GM19351 (cell line): Measurements from ENCODE around the gene ZNFX1.
"Not testable (repeated sequence)": the region's sequence is repeated elsewhere in the genome, so short reads cannot be mapped to it uniquely, and the experiment has no call there.

ENCODE experiments used
- ATAC-seq: cut with Tn5 transposase; IDR thresholded peaks from one replicate; pipeline ENCODE4 v1.9.1; 2021; ENCODE audit warnings: mild to moderate bottlenecking, moderate library complexity; ENCODE audit not compliant: unreplicated experiment

Gene ZNFX1

GRCh38 chr20:49252556-49253350, 25.1 kb downstream of the ZNFX1 start:
- no peak for ATAC-seq

DNA sequence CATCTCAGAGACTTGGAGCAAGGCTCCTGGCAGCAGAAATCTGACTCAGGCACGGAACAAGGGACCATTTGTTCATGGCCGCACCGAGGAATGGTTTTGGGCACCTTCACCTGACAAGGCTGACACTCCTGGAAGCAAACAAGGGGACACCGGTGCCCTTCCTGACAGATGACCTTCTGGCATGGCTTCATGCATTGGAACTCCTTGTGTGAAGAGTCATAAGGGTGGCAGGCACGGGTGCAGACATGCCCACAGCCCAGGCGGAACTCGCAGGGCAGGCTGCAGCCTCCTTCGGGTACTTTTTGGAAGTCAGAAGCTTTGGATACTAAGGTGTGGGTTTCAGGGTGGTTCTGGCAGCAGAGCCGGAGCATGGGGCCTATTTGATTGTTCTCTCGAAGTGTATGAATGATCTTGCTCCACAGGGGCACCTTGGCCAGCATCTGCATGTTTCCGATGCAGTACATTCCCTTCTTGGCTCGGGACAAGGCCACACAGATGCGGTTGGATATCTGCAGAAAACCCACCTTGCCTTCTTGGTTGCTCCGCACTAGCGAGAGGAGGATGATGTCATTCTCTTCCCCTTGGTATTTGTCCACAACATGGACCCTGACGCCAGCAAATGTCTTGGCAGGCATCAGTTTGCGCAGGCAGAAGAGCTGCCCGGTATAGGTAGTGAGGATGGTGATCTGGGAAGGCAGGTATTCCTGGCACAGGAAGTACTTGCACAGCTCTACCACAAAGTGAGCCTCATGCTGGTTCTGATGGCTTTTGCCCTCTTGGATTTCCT, 28.8 kb downstream of the ZNFX1 start:
- ATAC-seq, result no peak

DNA sequence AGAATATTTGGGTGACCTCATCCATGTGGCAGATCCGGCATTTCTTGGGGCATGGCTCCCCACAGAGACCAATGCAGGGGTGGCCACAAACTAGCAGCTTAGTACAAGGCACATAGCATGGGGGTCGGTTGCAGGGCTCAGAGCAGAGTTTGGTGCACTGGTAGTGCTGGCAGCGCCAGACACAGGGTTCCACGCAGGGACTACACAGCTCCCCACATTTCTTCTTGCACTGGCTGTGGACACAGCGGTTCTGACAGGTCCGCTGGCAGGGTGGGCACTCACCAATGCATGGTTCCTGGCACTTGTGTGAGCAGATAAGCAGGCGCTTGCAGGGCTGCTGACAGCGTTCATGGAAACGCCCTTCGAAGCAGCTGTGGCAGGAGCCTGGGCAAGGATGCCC, 29.6 kb downstream of the ZNFX1 start:
- ATAC-seq, result no peak

- ATAC-seq, result no peak
Measured at GRCh38 chr20:49247792-49248191, 30.1 kb downstream of the ZNFX1 start.

- no peak for ATAC-seq
Measured at GRCh38 chr20:49247169-49247723, 30.6 kb downstream of the ZNFX1 start.

- no peak for ATAC-seq
Measured at GRCh38 chr20:49245921-49246740, 31.7 kb downstream of the ZNFX1 start.

GRCh38 chr20:49237531-49237930, 40.3 kb downstream of the ZNFX1 start:
- no peak for ATAC-seq

DNA sequence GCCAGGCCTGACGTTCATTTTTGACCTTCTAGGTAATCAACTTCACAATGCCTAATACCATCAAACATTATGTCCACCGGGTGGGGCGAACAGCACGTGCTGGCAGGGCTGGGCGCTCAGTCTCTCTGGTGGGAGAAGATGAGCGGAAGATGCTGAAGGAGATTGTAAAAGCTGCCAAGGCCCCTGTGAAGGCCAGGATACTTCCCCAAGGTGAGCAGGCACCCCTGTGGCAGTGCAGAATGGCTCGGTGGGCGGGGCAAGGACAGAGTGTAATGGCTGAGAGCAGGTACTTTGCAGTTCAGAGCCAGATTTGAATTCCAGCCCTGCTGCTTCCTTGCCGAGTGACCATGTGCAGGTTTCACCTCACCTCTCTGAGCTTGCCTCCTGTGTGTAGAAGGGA, 41.6 kb downstream of the ZNFX1 start:
- no peak for ATAC-seq

DNA sequence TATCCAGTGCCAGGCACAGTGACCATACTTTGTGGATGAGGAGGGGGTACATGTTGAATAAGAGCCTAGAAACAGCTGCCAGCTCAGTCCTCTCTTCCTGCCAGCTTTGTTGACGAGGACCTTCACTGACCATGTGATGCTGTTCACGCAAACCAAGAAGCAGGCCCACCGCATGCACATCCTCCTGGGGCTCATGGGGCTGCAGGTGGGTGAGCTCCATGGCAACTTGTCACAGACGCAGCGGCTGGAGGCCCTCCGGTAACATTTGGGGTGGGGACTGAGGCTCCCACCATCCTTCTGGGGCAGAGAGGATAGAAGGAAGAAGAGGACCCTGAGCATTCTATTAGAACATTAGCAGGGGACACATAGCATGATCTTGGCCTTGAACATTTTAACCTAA, 43.0 kb downstream of the ZNFX1 start:
- no peak for ATAC-seq

DNA sequence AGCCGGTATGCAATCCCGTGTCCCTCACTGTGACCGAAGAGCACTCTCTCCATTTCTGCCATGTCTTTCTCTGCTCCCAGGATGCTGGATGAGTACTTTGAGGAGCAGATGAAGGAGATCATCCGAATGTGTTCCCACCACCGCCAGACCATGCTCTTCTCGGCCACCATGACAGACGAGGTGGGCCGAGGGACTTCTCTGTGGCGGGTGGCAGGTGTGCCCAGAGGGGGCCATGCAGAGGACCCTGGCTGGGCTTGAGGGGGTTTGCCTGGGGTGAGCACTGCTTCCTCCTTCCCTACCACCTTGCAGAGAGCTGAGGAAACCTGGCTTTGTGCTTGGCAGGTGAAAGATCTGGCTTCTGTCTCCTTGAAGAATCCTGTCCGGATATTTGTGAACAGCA, 44.6 kb downstream of the ZNFX1 start:
- ATAC-seq, result no peak

- ATAC-seq, result no peak
Measured at GRCh38 chr20:49231471-49231870, 46.4 kb downstream of the ZNFX1 start.

GRCh38 chr20:49230561-49231133, 47.2 kb downstream of the ZNFX1 start:
- no peak for ATAC-seq

DNA sequence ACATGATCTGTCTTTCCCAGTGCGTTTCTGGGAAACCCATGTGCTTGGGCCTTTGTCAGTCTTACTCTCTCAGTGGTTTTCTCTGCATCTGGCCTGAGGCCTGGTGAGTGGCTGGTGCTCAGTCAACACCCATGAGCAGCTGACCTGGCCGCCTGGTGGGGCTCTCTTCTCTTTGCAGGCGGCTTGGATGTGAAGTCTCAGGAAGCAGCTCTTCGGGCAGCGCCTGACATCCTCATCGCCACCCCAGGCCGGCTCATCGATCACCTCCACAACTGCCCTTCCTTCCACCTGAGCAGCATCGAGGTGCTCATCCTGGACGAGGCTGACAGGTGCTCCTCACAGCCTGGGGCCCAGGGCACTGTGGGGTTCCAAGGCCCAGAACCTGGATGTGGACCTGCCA, 47.8 kb downstream of the ZNFX1 start:
- no peak for ATAC-seq

GRCh38 chr20:49229381-49229780, 48.5 kb downstream of the ZNFX1 start:
- no peak for ATAC-seq

GRCh38 chr20:49228676-49229075, 49.2 kb downstream of the ZNFX1 start:
- ATAC-seq, result no peak

DNA sequence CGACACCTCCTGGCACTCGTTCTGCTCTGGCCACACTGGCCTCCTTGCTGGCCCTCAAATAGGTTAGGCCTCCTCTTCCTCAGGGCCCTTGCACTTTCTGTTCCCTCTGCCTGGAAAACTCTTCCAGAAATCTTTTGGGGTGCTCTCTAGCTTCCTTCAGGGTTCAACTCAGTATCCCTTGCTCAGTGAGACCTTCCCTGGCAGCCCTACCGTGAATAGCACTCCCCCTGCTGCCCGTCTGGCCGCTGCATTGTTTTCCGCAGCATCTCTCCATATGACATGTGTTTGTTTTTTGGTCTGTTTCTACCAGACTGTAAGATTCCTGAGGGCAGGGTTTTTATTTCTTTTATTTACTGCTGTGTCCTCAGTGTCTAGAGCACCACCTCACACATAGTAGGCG, 52.0 kb downstream of the ZNFX1 start:
- no peak for ATAC-seq

GRCh38 chr20:49219924-49220831, 57.7 kb downstream of the ZNFX1 start:
- no peak for ATAC-seq

GRCh38 chr20:49219091-49219923, 58.5 kb downstream of the ZNFX1 start, which contains the start of gene DDX27:
TSS of gene DDX27 (plus strand) at chr20:49219416. CDS start at chr20:49219449, 33 bp downstream.
- ATAC-seq, result peak; percentile 91

DNA sequence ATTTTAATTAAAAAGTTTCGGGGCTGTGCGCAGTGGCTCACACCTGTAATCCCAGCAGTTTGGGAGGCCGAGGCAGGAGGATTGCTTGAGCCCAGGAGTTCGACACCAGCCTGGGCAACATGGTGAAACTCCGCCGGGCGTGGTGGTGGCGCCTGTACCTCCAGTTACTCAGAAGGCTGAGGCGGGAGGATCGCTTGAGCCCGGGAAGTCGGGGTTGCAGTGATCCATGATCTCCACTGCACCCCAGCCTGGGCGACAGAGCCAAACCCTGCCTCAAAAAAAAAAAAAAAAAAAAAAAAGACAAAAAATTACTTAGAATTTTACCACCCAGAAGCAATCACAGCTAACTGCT, 59.1 kb downstream of the ZNFX1 start:
- not testable (repeated sequence) for ATAC-seq
